ENCODE measurements around the gene SNPH.

DNA sequence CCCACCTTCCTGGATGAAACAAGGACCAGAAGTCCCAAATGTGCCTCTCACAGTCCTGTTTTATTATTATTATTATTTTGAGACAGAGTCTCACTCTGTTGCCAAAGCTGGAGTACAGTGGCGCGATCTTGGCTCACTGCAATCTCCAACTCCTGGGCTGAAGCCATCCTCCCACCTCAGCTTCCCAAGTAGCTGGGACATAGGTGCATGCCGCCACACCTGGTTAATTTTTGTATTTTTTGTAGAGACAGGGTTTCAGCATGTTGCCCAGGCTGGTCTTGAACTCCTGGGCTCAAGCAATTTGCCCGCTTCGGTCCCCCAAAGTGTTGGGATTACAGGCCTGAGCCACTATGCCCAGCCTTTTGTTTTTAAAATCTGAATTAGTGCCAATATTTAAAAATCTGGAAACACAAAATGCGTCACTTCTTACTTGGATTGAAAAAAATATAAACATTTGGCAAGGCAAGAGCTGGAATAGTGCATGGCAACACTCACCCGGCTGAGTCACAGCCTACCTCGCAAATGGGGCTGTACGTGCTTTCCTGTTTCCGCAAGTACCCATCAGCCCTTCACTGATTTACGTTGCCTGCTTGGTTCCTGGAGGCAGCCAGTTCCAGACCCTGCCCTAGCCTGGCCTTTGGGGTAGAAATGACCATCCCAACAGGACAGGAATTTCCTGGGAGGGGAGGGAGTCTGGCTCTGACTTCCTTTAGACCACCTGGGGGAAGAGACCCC, 56.6 kb downstream of the SNPH start:
- no peak for TF ChIP-seq SP1 (IDR thresholded peaks at IDR 0.05)
- no peak for TF ChIP-seq NFRKB (IDR thresholded peaks at IDR 0.05)
- no peak for TF ChIP-seq ELF4 (IDR thresholded peaks at IDR 0.05)
- TF ChIP-seq ZNF384 (IDR thresholded peaks at IDR 0.05): no peak
- TF ChIP-seq FOXA1 (IDR thresholded peaks at IDR 0.05): no peak
